A673 (cell line): ENCODE results near the gene SLC39A5.

ENCODE experiments used
- EZH2 ChIP-seq: fragments of 200-600 bp; sonication (generic); IDR thresholded peaks from 2 replicates; pipeline ENCODE4 v1.6.1; 2017; ENCODE audit warnings: borderline replicate concordance, low read depth, mild to moderate bottlenecking, mixed read lengths, antibody characterized with exemption, low read length; ENCODE audit not compliant: poor library complexity, severe bottlenecking
- TF ChIP-seq, protein P1 (sequence below): fragments of 300-800, 200-600 bp; sonication (generic); conservative IDR thresholded peaks from 2 replicates; pipeline ENCODE4 v1.5.1; 2017; ENCODE audit warnings: low read depth, mild to moderate bottlenecking, antibody characterized with exemption, low read length, moderate library complexity, mixed read lengths

DNA sequence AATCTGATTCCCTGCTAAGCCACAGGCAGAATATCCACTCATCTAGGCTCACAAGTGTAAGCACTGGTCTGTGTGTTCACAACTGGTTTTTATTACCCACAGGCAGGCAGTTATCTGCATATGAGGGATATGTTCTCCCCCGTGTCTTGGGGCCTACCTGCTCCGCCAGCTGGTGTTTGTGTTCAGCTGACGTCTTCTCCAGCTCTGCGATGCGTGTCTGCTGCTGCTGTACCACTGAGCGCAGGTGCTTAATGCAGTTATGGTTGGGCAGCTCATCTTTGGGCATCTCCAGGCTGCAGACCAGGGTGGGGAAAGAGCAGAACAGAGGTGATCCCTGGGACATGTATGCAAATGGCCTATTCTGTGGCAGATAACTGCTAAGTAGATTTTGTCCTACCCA is 21.8 kb upstream of the SLC39A5 start:
- TF ChIP-seq, protein P1, sequence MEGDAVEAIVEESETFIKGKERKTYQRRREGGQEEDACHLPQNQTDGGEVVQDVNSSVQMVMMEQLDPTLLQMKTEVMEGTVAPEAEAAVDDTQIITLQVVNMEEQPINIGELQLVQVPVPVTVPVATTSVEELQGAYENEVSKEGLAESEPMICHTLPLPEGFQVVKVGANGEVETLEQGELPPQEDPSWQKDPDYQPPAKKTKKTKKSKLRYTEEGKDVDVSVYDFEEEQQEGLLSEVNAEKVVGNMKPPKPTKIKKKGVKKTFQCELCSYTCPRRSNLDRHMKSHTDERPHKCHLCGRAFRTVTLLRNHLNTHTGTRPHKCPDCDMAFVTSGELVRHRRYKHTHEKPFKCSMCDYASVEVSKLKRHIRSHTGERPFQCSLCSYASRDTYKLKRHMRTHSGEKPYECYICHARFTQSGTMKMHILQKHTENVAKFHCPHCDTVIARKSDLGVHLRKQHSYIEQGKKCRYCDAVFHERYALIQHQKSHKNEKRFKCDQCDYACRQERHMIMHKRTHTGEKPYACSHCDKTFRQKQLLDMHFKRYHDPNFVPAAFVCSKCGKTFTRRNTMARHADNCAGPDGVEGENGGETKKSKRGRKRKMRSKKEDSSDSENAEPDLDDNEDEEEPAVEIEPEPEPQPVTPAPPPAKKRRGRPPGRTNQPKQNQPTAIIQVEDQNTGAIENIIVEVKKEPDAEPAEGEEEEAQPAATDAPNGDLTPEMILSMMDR = no peak
- no peak for TF ChIP-seq EZH2
